ENCODE data around the gene TMEM203. TPM values are rescaled to one million over a fixed set of nuclear protein-coding genes. Genes with fewer than 3 reads are reported as not detected.

The TMEM203 gene
- total RNA-seq, 2 donors from 2014 or later, result 21.3 to 21.4 TPM

GRCh38 chr9:137215196-137215986 is 9.9 kb upstream of the TMEM203 start:
- no peaks in the 10 kb centered on the region for H3K4me1 Mint-ChIP-seq
- no peak for ATAC-seq

GRCh38 chr9:137214620-137215019 is 9.2 kb upstream of the TMEM203 start:
- DNase-seq, result no peak
- H3K9me3 ChIP-seq (ENCODE audit: control insufficient read depth, low read length, poor library complexity, severe bottlenecking), result no peaks in the 10 kb centered on the region
- Mint-ChIP-seq H3K36me3 (ENCODE audit: low read depth) (no peaks in the 10 kb centered on the region), H3K27me3 (no peaks in the 10 kb centered on the region), H3K4me3 (no peak overlapping the region), H3K27ac (no peak overlapping the region), H3K4me1 (no peaks in the 10 kb centered on the region)
- no peak for ATAC-seq

More at GRCh38 chr9:137215196-137215986, 9.9 kb upstream of the TMEM203 start:
- Mint-ChIP-seq H3K4me3 (no peak overlapping the region), H3K36me3 (ENCODE audit: low read depth) (no peaks in the 10 kb centered on the region), H3K27ac (no peak overlapping the region), H3K27me3 (no peaks in the 10 kb centered on the region)
- no peaks in the 10 kb centered on the region for H3K9me3 ChIP-seq (ENCODE audit: control insufficient read depth, low read length, poor library complexity, severe bottlenecking)
- DNase-seq, result no peak

- no peaks in the 10 kb centered on the region for H3K36me3 Mint-ChIP-seq (ENCODE audit: low read depth)
- ATAC-seq, result no peak
- no peaks in the 10 kb centered on the region for H3K9me3 ChIP-seq (ENCODE audit: control insufficient read depth, low read length, poor library complexity, severe bottlenecking)
- no peaks in the 10 kb centered on the region for H3K27me3 Mint-ChIP-seq
- no peak overlapping the region for H3K4me3 Mint-ChIP-seq
- DNase-seq, result no peak
- H3K27ac Mint-ChIP-seq, result no peak overlapping the region
- peaks cover 1% of the 10 kb centered on the region for H3K4me1 Mint-ChIP-seq
Measured at GRCh38 chr9:137213160-137214060, 8.0 kb upstream of the TMEM203 start.

GRCh38 chr9:137212520-137212919 is 7.1 kb upstream of the TMEM203 start:
- Mint-ChIP-seq H3K27me3 (no peaks in the 10 kb centered on the region), H3K4me3 (no peak overlapping the region), H3K36me3 (ENCODE audit: low read depth) (peaks cover under 1% of the 10 kb centered on the region), H3K27ac (no peak overlapping the region), H3K4me1 (peaks cover 2% of the 10 kb centered on the region)
- ATAC-seq (no peak), DNase-seq (no peak)
- H3K9me3 ChIP-seq (ENCODE audit: control insufficient read depth, low read length, poor library complexity, severe bottlenecking), result no peaks in the 10 kb centered on the region

GRCh38 chr9:137211532-137211931 is 6.1 kb upstream of the TMEM203 start:
- no peaks in the 10 kb centered on the region for H3K9me3 ChIP-seq (ENCODE audit: control insufficient read depth, low read length, poor library complexity, severe bottlenecking)
- Mint-ChIP-seq H3K27ac (peak overlapping the region; percentile 68), H3K27me3 (no peaks in the 10 kb centered on the region), H3K4me3 (no peak overlapping the region), H3K36me3 (ENCODE audit: low read depth) (peaks cover 5% of the 10 kb centered on the region), H3K4me1 (peaks cover 12% of the 10 kb centered on the region)
- no peak for DNase-seq
- ATAC-seq, result no peak

GRCh38 chr9:137206602-137207001 is 1.2 kb upstream of the TMEM203 start:
- Mint-ChIP-seq H3K4me3 (peak overlapping the region; percentile 91), H3K4me1 (peaks cover 29% of the 10 kb centered on the region), H3K36me3 (ENCODE audit: low read depth) (peaks cover 5% of the 10 kb centered on the region), H3K27ac (peak overlapping the region; percentile 93), H3K27me3 (no peaks in the 10 kb centered on the region)
- ATAC-seq (no peak), DNase-seq (no peak)
- no peaks in the 10 kb centered on the region for H3K9me3 ChIP-seq (ENCODE audit: control insufficient read depth, low read length, poor library complexity, severe bottlenecking)

GRCh38 chr9:137204731-137205125 is 720 bp downstream of the TMEM203 start:
- Mint-ChIP-seq H3K27ac (peak overlapping the region; percentile 93), H3K36me3 (ENCODE audit: low read depth) (peaks cover 5% of the 10 kb centered on the region), H3K4me3 (peak overlapping the region; percentile 91), H3K27me3 (no peaks in the 10 kb centered on the region), H3K4me1 (peaks cover 36% of the 10 kb centered on the region)
- DNase-seq (no peak), ATAC-seq (no peak)
- no peaks in the 10 kb centered on the region for H3K9me3 ChIP-seq (ENCODE audit: control insufficient read depth, low read length, poor library complexity, severe bottlenecking)

- ATAC-seq (no peak), DNase-seq (no peak)
- Mint-ChIP-seq H3K4me1 (peaks cover 36% of the 10 kb centered on the region), H3K27me3 (no peaks in the 10 kb centered on the region), H3K27ac (peak overlapping the region; percentile 61), H3K36me3 (ENCODE audit: low read depth) (peaks cover 5% of the 10 kb centered on the region), H3K4me3 (no peak overlapping the region)
- H3K9me3 ChIP-seq (ENCODE audit: control insufficient read depth, low read length, poor library complexity, severe bottlenecking), result no peaks in the 10 kb centered on the region
Measured at GRCh38 chr9:137202966-137203365, 2.5 kb downstream of the TMEM203 start.

GRCh38 chr9:137201205-137201868 is 4.1 kb downstream of the TMEM203 start:
- no peaks in the 10 kb centered on the region for H3K27me3 Mint-ChIP-seq
- H3K27ac Mint-ChIP-seq, result peak overlapping the region; percentile 79
- ATAC-seq (no peak), DNase-seq (no peak)
- no peaks in the 10 kb centered on the region for H3K9me3 ChIP-seq (ENCODE audit: control insufficient read depth, low read length, poor library complexity, severe bottlenecking)
- no peaks in the 10 kb centered on the region for H3K36me3 Mint-ChIP-seq (ENCODE audit: low read depth)
- H3K4me1 Mint-ChIP-seq, result peaks cover 24% of the 10 kb centered on the region
- peak overlapping the region; percentile 91 for H3K4me3 Mint-ChIP-seq

GRCh38 chr9:137200311-137201204 is 4.9 kb downstream of the TMEM203 start, which contains the start of gene TPRN:
Gene TPRN (minus strand): TSS chr9:137200741. CDS start chr9:137200711, 30 bp downstream.
- Mint-ChIP-seq H3K27ac (peak within 1 kb of the TSS; percentile 79), H3K4me3 (peak within 1 kb of the TSS; percentile 91), H3K27me3 (no peaks in the 10 kb centered on the region), H3K4me1 (peaks cover 19% of the 10 kb centered on the region), H3K36me3 (ENCODE audit: low read depth) (no peaks in the 10 kb centered on the region)
- H3K9me3 ChIP-seq (ENCODE audit: control insufficient read depth, low read length, poor library complexity, severe bottlenecking), result no peaks in the 10 kb centered on the region
- peak; percentile 96 to 97 (median 96) for DNase-seq
- peak; percentile 97 for ATAC-seq

GRCh38 chr9:137199411-137200121 is 5.9 kb downstream of the TMEM203 start:
- ATAC-seq, result no peak
- no peaks in the 10 kb centered on the region for H3K9me3 ChIP-seq (ENCODE audit: control insufficient read depth, low read length, poor library complexity, severe bottlenecking)
- no peaks in the 10 kb centered on the region for H3K27me3 Mint-ChIP-seq
- peak overlapping the region; percentile 86 for H3K4me3 Mint-ChIP-seq
- H3K27ac Mint-ChIP-seq, result no peak overlapping the region
- H3K4me1 Mint-ChIP-seq, result peaks cover 17% of the 10 kb centered on the region
- H3K36me3 Mint-ChIP-seq (ENCODE audit: low read depth), result no peaks in the 10 kb centered on the region
- no peak for DNase-seq

- Mint-ChIP-seq H3K27me3 (no peaks in the 10 kb centered on the region), H3K4me1 (peaks cover 16% of the 10 kb centered on the region), H3K36me3 (ENCODE audit: low read depth) (no peaks in the 10 kb centered on the region), H3K4me3 (peak overlapping the region; percentile 1), H3K27ac (no peak overlapping the region)
- H3K9me3 ChIP-seq (ENCODE audit: control insufficient read depth, low read length, poor library complexity, severe bottlenecking), result no peaks in the 10 kb centered on the region
- DNase-seq (no peak), ATAC-seq (no peak)
Measured at GRCh38 chr9:137198902-137199283, 6.6 kb downstream of the TMEM203 start.

All from T-helper 17 cell (primary cell).